Uterus (tissue), 4 donors: ENCODE results near the gene TAS2R60. TPM values are rescaled to one million over a fixed set of nuclear protein-coding genes. Genes with fewer than 3 reads are reported as not detected.

Source experiments
- DNase-seq, 2 donors: peaks; one replicate each; pipeline ENCODE4 v3.0.0-alpha.2; 2019 to 2020
- H3K27ac ChIP-seq, 2 donors: fragments of 200-600 bp; sonication (generic); 1 replicate in 1 of 2; 2 replicates in 1 of 2; pipeline ENCODE4 v1.5.1; 2016 to 2018
- H3K27me3 ChIP-seq, 2 donors: fragments of 200-600 bp; sonication (generic); one replicate each; pipeline ENCODE4 v1.5.1; 2018 to 2019; ENCODE audit warnings: control low read depth in 1 of 2
- H3K36me3 ChIP-seq, 2 donors: fragments of 200-600 bp; sonication (generic); one replicate each; pipeline ENCODE4 v1.5.1; 2019; ENCODE audit warnings: control low read depth in 1 of 2
- H3K4me1 ChIP-seq, 2 donors: fragments of 200-600 bp; sonication (generic); one replicate each; pipeline ENCODE4 v1.5.1; 2018 to 2019; ENCODE audit warnings: control low read depth in 1 of 2
- H3K4me3 ChIP-seq, 2 donors: fragments of 200-600 bp; sonication (generic); 1 replicate in 1 of 2; 2 replicates in 1 of 2; pipeline ENCODE4 v1.5.1; 2018 to 2019; ENCODE audit warnings: mild to moderate bottlenecking in 1 of 2
- H3K9me3 ChIP-seq, 2 donors: fragments of 200-600 bp; sonication (generic); one replicate each; pipeline ENCODE4 v1.5.1; 2019; ENCODE audit warnings: control low read depth in 1 of 2
- CTCF ChIP-seq, 4 experiments: fragments of 200-600 bp in 2 of 4; fragments of 450-650 bp in 2 of 4; sonication (generic) in 2 of 4; IDR thresholded peaks; one replicate each; pipeline ENCODE4 v1.5.1; 2016 to 2019; ENCODE audit warnings: antibody characterized with exemption in 4 of 4, mild to moderate bottlenecking in 2 of 4, moderate library complexity in 1 of 4
- POLR2A ChIP-seq, 2 donors: fragments of 450-650 bp; IDR thresholded peaks; one replicate each; pipeline ENCODE4 v1.6.1; 2016; ENCODE audit warnings: antibody characterized with exemption in 2 of 2, mild to moderate bottlenecking in 1 of 2, moderate library complexity in 1 of 2
- intact Hi-C: fragments of 100-400 bp; cut with DNase I; formaldehyde crosslinking; loops from one replicate; pipeline ENCODE4 v1.15.1; 2023; ENCODE audit warnings: low total_unique reads
- total RNA-seq, 4 donors: library from RNA; depleted of rRNA in 3 of 4; stranded (reverse); fragments of >200 nt in 3 of 4; gene quantifications; one replicate each; pipeline versions ENCODE4 v1.1.0 to v1.2.4, GENCODE V29; 2014 to 2023
- donor health status: DM: yes; HTN: yes; CAD: no.

The TAS2R60 gene
- total RNA-seq, 4 donors from 2014 or later, result 3.3 TPM; not detected in 3

- H3K27ac ChIP-seq, result no peak overlapping the region
Measured at GRCh38 chr7:143429770-143430698, 13.2 kb upstream of the TAS2R60 start.

GRCh38 chr7:143431109-143431508, 12.1 kb upstream of the TAS2R60 start:
- intact Hi-C loops, result no loop called here
- no peaks in the 10 kb centered on the region for H3K36me3 ChIP-seq
- H3K27ac ChIP-seq, result no peak overlapping the region
- TF ChIP-seq POLR2A (IDR thresholded peaks at IDR 0.05) (no peak), CTCF (IDR thresholded peaks at IDR 0.05) (no peak)
- no peak for DNase-seq
- H3K9me3 ChIP-seq, result no peaks in the 10 kb centered on the region
- H3K4me1 ChIP-seq, result no peaks in the 10 kb centered on the region
- no peak overlapping the region for H3K4me3 ChIP-seq
- H3K27me3 ChIP-seq, result no peaks in the 10 kb centered on the region

More at GRCh38 chr7:143429770-143430698, 13.2 kb upstream of the TAS2R60 start:
- intact Hi-C loops, result no loop called here
- TF ChIP-seq CTCF (IDR thresholded peaks at IDR 0.05) (no peak), POLR2A (IDR thresholded peaks at IDR 0.05) (no peak)
- Histone ChIP-seq H3K36me3 (no peaks in the 10 kb centered on the region), H3K4me3 (no peak overlapping the region), H3K27me3 (no peaks in the 10 kb centered on the region), H3K4me1 (no peaks in the 10 kb centered on the region), H3K9me3 (no peaks in the 10 kb centered on the region)
- no peak for DNase-seq

GRCh38 chr7:143433759-143434158, 9.5 kb upstream of the TAS2R60 start:
- no peak overlapping the region for H3K27ac ChIP-seq
- no peaks in the 10 kb centered on the region for H3K27me3 ChIP-seq
- TF ChIP-seq CTCF (IDR thresholded peaks at IDR 0.05) (no peak), POLR2A (IDR thresholded peaks at IDR 0.05) (no peak)
- H3K4me1 ChIP-seq, result no peaks in the 10 kb centered on the region
- no peak overlapping the region for H3K4me3 ChIP-seq
- DNase-seq, result no peak
- H3K36me3 ChIP-seq, result no peaks in the 10 kb centered on the region
- intact Hi-C loops, result no loop called here
- no peaks in the 10 kb centered on the region for H3K9me3 ChIP-seq

GRCh38 chr7:143434660-143435059, 8.6 kb upstream of the TAS2R60 start:
- H3K36me3 ChIP-seq, result no peaks in the 10 kb centered on the region
- H3K27ac ChIP-seq, result no peak overlapping the region
- H3K4me1 ChIP-seq, result no peaks in the 10 kb centered on the region
- intact Hi-C loops, result no loop called here
- H3K4me3 ChIP-seq, result no peak overlapping the region
- H3K27me3 ChIP-seq, result no peaks in the 10 kb centered on the region
- TF ChIP-seq CTCF (IDR thresholded peaks at IDR 0.05), result no peak
- H3K9me3 ChIP-seq, result no peaks in the 10 kb centered on the region
- peak in 1 of 2 donors; percentile 34 for DNase-seq

GRCh38 chr7:143435266-143435665, 8.0 kb upstream of the TAS2R60 start:
- no peaks in the 10 kb centered on the region for H3K9me3 ChIP-seq
- H3K27me3 ChIP-seq, result no peaks in the 10 kb centered on the region
- no peak for DNase-seq
- no peaks in the 10 kb centered on the region for H3K36me3 ChIP-seq
- no peaks in the 10 kb centered on the region for H3K4me1 ChIP-seq
- TF ChIP-seq POLR2A (IDR thresholded peaks at IDR 0.05), result no peak
- TF ChIP-seq CTCF (IDR thresholded peaks at IDR 0.05), result no peak
- no peak overlapping the region for H3K4me3 ChIP-seq
- intact Hi-C loops, result no loop called here
- H3K27ac ChIP-seq, result no peak overlapping the region
